GM21447 (cell line): ENCODE results near the gene CTTNBP2.

Experiments
- ATAC-seq: cut with Tn5 transposase; IDR thresholded peaks from one replicate; pipeline ENCODE4 v1.9.1; 2021; ENCODE audit not compliant: unreplicated experiment

CTTNBP2 gene

DNA sequence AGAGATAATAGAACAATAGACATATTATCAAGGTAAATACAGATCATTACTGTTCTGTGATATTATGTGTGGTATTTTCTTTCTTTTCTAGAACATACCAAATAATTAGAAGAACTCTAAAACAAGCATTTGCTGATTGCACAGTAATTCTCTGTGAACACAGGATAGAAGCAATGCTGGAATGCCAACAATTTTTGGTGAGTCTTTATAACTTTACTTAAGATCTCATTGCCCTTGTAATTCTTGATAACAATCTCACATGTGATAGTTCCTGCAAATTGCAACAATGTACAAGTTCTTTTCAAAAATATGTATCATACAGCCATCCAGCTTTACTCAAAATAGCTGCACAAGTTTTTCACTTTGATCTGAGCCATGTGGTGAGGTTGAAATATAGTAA, 207.9 kb downstream of the CTTNBP2 start:
- ATAC-seq, result no peak

DNA sequence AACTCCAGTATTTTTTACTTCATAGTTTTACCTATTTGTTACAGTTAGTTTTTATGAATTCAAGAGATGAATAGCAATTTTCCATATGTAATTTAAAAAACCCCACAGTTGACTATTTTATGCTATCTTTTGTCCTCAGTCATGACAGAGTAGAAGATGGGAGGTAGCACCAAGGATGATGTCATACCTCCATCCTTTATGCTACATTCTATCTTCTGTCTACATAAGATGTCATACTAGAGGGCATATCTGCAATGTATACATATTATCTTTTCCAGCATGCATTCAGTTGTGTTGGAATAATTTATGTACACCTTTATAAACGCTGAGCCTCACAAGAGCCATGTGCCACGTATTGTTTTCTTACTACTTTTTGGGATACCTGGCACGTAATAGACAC, 209.2 kb downstream of the CTTNBP2 start:
- ATAC-seq, result no peak

DNA sequence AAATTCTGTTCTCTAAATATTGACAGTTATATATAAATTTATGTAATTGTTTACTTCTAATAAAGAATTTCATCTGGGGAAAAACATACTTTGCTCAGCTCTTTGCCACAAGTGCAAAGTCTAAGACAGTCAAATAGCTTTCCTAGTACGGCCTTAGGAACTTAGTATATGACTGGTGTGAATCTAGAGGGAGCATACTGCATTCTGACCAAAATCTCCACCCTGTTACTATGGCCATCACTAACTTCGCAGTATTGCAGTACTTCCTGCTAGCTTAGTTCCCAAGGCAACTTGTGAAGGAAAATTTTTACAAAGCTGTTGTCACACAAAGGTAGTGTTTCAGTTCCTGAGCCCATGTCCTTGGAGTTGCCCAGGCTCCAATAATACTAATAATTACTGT, 211.9 kb downstream of the CTTNBP2 start:
- no peak for ATAC-seq
